Uterus (tissue), 4 donors: ENCODE measurements around the gene THBS4. TPM values are rescaled to one million over a fixed set of nuclear protein-coding genes. Genes with fewer than 3 reads are reported as not detected.

Source experiments
- DNase-seq, 2 donors: peaks; one replicate each; pipeline ENCODE4 v3.0.0-alpha.2; 2019 to 2020
- H3K27ac ChIP-seq, 2 donors: fragments of 200-600 bp; sonication (generic); 1 replicate in 1 of 2; 2 replicates in 1 of 2; pipeline ENCODE4 v1.5.1; 2016 to 2018
- H3K27me3 ChIP-seq, 2 donors: fragments of 200-600 bp; sonication (generic); one replicate each; pipeline ENCODE4 v1.5.1; 2018 to 2019; ENCODE audit warnings: control low read depth in 1 of 2
- H3K36me3 ChIP-seq, 2 donors: fragments of 200-600 bp; sonication (generic); one replicate each; pipeline ENCODE4 v1.5.1; 2019; ENCODE audit warnings: control low read depth in 1 of 2
- H3K4me1 ChIP-seq, 2 donors: fragments of 200-600 bp; sonication (generic); one replicate each; pipeline ENCODE4 v1.5.1; 2018 to 2019; ENCODE audit warnings: control low read depth in 1 of 2
- H3K4me3 ChIP-seq, 2 donors: fragments of 200-600 bp; sonication (generic); 1 replicate in 1 of 2; 2 replicates in 1 of 2; pipeline ENCODE4 v1.5.1; 2018 to 2019; ENCODE audit warnings: mild to moderate bottlenecking in 1 of 2
- H3K9me3 ChIP-seq, 2 donors: fragments of 200-600 bp; sonication (generic); one replicate each; pipeline ENCODE4 v1.5.1; 2019; ENCODE audit warnings: control low read depth in 1 of 2
- CTCF ChIP-seq, 4 experiments: fragments of 200-600 bp in 2 of 4; fragments of 450-650 bp in 2 of 4; sonication (generic) in 2 of 4; IDR thresholded peaks; one replicate each; pipeline ENCODE4 v1.5.1; 2016 to 2019; ENCODE audit warnings: antibody characterized with exemption in 4 of 4, mild to moderate bottlenecking in 2 of 4, moderate library complexity in 1 of 4
- POLR2A ChIP-seq, 2 donors: fragments of 450-650 bp; IDR thresholded peaks; one replicate each; pipeline ENCODE4 v1.6.1; 2016; ENCODE audit warnings: antibody characterized with exemption in 2 of 2, mild to moderate bottlenecking in 1 of 2, moderate library complexity in 1 of 2
- intact Hi-C: fragments of 100-400 bp; cut with DNase I; formaldehyde crosslinking; loops from one replicate; pipeline ENCODE4 v1.15.1; 2023; ENCODE audit warnings: low total_unique reads
- total RNA-seq, 4 donors: library from RNA; depleted of rRNA in 3 of 4; stranded (reverse); fragments of >200 nt in 3 of 4; gene quantifications; one replicate each; pipeline versions ENCODE4 v1.1.0 to v1.2.4, GENCODE V29; 2014 to 2023
- donor health status: DM: yes; HTN: yes; CAD: no.

The THBS4 gene
- total RNA-seq, 4 donors from 2014 or later, result 4.7 to 40.4 (median 6.0) TPM

DNA sequence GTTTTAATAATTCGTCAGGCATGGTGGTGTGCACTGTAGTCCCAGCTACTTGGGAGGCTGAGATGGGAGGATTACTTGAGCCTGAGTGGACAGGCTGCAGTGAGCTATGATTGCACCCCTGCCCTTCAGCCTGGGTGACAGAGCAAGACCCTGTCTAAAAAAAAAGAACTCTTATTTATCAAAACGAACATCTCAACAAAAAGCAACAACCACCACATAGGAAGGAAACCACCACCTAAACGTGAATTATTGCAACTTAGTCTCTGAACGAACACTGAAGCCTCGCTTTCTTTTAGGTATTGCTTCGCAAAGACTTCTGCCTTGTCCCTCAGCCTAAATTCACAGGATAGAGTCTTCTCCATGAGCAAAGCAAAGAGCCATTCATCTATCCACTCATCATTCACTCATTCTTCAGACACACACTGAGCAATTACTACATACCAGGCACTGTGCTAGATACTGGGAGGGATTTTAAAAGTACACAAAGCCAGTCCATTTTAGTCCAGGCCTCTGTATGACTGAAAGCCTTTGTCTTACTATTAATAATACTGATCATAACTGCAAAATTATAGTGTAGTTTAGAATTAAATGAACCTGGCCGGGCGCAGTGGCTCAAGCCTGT lies 57.4 kb downstream of the THBS4 start:
- Histone ChIP-seq H3K27ac (peak overlapping the region in 1 of 2 donors; percentile 72), H3K4me3 (no peak overlapping the region), H3K4me1 (no peaks in the 10 kb centered on the region), H3K36me3 (no peaks in the 10 kb centered on the region), H3K27me3 (no peaks in the 10 kb centered on the region), H3K9me3 (no peaks in the 10 kb centered on the region)
- TF ChIP-seq POLR2A (IDR thresholded peaks at IDR 0.05), result no peak
- TF ChIP-seq CTCF (IDR thresholded peaks at IDR 0.05), result no peak
- intact Hi-C loops, result loop anchor here (10.0 kb wide), 2 partner anchors 212 to 582 kb away; no protein-coding TSS in a partner anchor
- DNase-seq, result no peak

DNA sequence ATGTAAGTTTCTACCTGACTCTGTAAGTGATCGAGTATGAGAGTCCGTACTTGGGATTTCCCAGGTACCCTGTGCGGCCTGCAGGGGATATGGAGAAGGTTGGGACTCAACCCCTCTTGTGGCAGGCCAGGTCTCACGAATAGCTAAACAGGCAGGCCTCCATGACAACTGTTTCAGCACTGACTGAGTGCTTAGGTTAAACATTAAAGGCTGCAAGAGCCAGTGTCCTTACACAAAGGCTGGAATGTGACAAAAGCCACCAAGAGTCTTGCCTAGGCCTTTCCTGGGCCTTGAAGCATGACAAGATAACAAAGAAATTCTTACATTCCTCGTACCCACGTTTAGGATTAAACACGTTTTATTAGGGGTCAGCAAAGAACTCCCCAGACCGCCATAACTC lies 58.6 kb downstream of the THBS4 start:
- H3K4me1 ChIP-seq, result no peaks in the 10 kb centered on the region
- intact Hi-C loops, result loop anchor here (10.0 kb wide), 2 partner anchors 211 to 581 kb away; no protein-coding TSS in a partner anchor
- TF ChIP-seq POLR2A (IDR thresholded peaks at IDR 0.05) (no peak), CTCF (IDR thresholded peaks at IDR 0.05) (no peak)
- no peak for DNase-seq
- no peaks in the 10 kb centered on the region for H3K36me3 ChIP-seq
- no peak overlapping the region for H3K4me3 ChIP-seq
- H3K27ac ChIP-seq, result no peak overlapping the region
- H3K27me3 ChIP-seq, result no peaks in the 10 kb centered on the region
- H3K9me3 ChIP-seq, result no peaks in the 10 kb centered on the region

GRCh38 chr5:80094236-80094738 lies 59.1 kb downstream of the THBS4 start:
- H3K27ac ChIP-seq, result no peak overlapping the region
- intact Hi-C loops, result loop anchor here (10.0 kb wide), 2 partner anchors 211 to 581 kb away; no protein-coding TSS in a partner anchor

GRCh38 chr5:80097451-80097850 lies 62.3 kb downstream of the THBS4 start:
- Histone ChIP-seq H3K36me3 (no peaks in the 10 kb centered on the region), H3K4me1 (no peaks in the 10 kb centered on the region), H3K4me3 (no peak overlapping the region), H3K9me3 (no peaks in the 10 kb centered on the region), H3K27me3 (no peaks in the 10 kb centered on the region), H3K27ac (no peak overlapping the region)
- no peak for DNase-seq
- TF ChIP-seq POLR2A (IDR thresholded peaks at IDR 0.05) (no peak), CTCF (IDR thresholded peaks at IDR 0.05) (no peak)
- intact Hi-C loops, result loop anchor here (10.0 kb wide), 2 partner anchors 207 to 577 kb away; no protein-coding TSS in a partner anchor

More at GRCh38 chr5:80094236-80094738, 59.1 kb downstream of the THBS4 start:
- Histone ChIP-seq H3K4me3 (no peak overlapping the region), H3K36me3 (no peaks in the 10 kb centered on the region), H3K4me1 (no peaks in the 10 kb centered on the region), H3K27me3 (no peaks in the 10 kb centered on the region), H3K9me3 (no peaks in the 10 kb centered on the region)
- no peak for DNase-seq
- TF ChIP-seq POLR2A (IDR thresholded peaks at IDR 0.05) (no peak), CTCF (IDR thresholded peaks at IDR 0.05) (no peak)

- intact Hi-C loops, result no loop called here
- H3K27me3 ChIP-seq, result no peaks in the 10 kb centered on the region
- no peak for TF ChIP-seq CTCF (IDR thresholded peaks at IDR 0.05)
- TF ChIP-seq POLR2A (IDR thresholded peaks at IDR 0.05), result no peak
- H3K4me3 ChIP-seq, result no peak overlapping the region
- no peak for DNase-seq
- no peaks in the 10 kb centered on the region for H3K9me3 ChIP-seq
- peak overlapping the region in 1 of 2 donors; percentile 31 for H3K27ac ChIP-seq
- no peaks in the 10 kb centered on the region for H3K4me1 ChIP-seq
- no peaks in the 10 kb centered on the region for H3K36me3 ChIP-seq
Measured at GRCh38 chr5:80101993-80102392, 66.8 kb downstream of the THBS4 start.
